Measurements from ENCODE around the gene KRTAP10-9.

KRTAP10-9 gene

GRCh38 chr21:44666401-44667320, 39.8 kb downstream of the KRTAP10-9 start, which contains the start of gene KRTAP12-2:
Gene KRTAP12-2 (minus strand): TSS chr21:44666927. CDS start chr21:44666886, 41 bp downstream.
- no peak for DNase-seq (ENCODE audit: low read depth)

- no peak for DNase-seq (ENCODE audit: low read depth)
Observed at GRCh38 chr21:44667612-44668011, 40.7 kb downstream of the KRTAP10-9 start.

- no peak for DNase-seq (ENCODE audit: low read depth)
Observed at GRCh38 chr21:44670642-44671432, 43.9 kb downstream of the KRTAP10-9 start.

GRCh38 chr21:44671911-44672310, 45.0 kb downstream of the KRTAP10-9 start:
- no peak for DNase-seq (ENCODE audit: low read depth)

- no peak for DNase-seq (ENCODE audit: low read depth)
Observed at GRCh38 chr21:44677881-44678280, 51.0 kb downstream of the KRTAP10-9 start.

All from non-pigmented ciliary epithelial cell (primary cell).